Astrocyte (in vitro differentiated cells and primary cell): ENCODE results near the gene SPIRE2. TPM values are rescaled to one million over a fixed set of nuclear protein-coding genes. Genes with fewer than 3 reads are reported as not detected.

Source experiments
- DNase-seq: peaks from one replicate; pipeline ENCODE4 v3.0.0-alpha.2; 2010; ENCODE audit warnings: low read depth
- FAIRE-seq: peaks from 2 replicates; lab custom pipeline; 2011; peaks lifted over from hg19 to GRCh38; lab: Jason Lieb, UNC
- H2AFZ ChIP-seq: 2 replicates; pipeline ENCODE4 v1.6.0; 2012; ENCODE audit warnings: low read depth, low read length, inconsistent platforms
- H3K27ac ChIP-seq: 2 replicates; pipeline ENCODE4 v1.5.1; 2011; ENCODE audit warnings: low read depth, low read length, inconsistent platforms
- H3K27me3 ChIP-seq: 2 replicates; pipeline ENCODE4 v1.6.0; 2011; ENCODE audit warnings: low read length, inconsistent platforms; ENCODE audit not compliant: insufficient read depth
- H3K36me3 ChIP-seq: 2 replicates; pipeline ENCODE4 v1.5.1; 2011; ENCODE audit warnings: low read length, inconsistent platforms; ENCODE audit not compliant: insufficient read depth
- H3K4me1 ChIP-seq: 2 replicates; pipeline ENCODE4 v1.5.1; 2011; ENCODE audit warnings: low read length, inconsistent platforms; ENCODE audit not compliant: insufficient read depth
- H3K4me2 ChIP-seq: 2 replicates; pipeline ENCODE4 v1.6.0; 2012; ENCODE audit warnings: low read length, inconsistent platforms
- H3K4me3 ChIP-seq: 2 replicates; pipeline ENCODE4 v1.5.1; 2011; ENCODE audit warnings: low read depth, mild to moderate bottlenecking, low read length, inconsistent platforms; ENCODE audit not compliant: insufficient read depth
- H3K79me2 ChIP-seq: 2 replicates; pipeline ENCODE4 v1.6.0; 2012; ENCODE audit warnings: mild to moderate bottlenecking, low read length, inconsistent platforms; ENCODE audit not compliant: insufficient read depth
- H3K9ac ChIP-seq: 2 replicates; pipeline ENCODE4 v1.6.0; 2012; ENCODE audit warnings: mild to moderate bottlenecking, low read length, inconsistent platforms
- H3K9me3 ChIP-seq: 2 replicates; pipeline ENCODE4 v1.5.1; 2012; ENCODE audit warnings: low read depth, mild to moderate bottlenecking, low read length, inconsistent platforms; ENCODE audit not compliant: insufficient read depth
- H4K20me1 ChIP-seq: 2 replicates; pipeline ENCODE4 v1.6.0; 2012; ENCODE audit warnings: low read length, inconsistent platforms; ENCODE audit not compliant: insufficient read depth
- H3K27ac Mint-ChIP-seq: one replicate; pipeline ENCODE4 v1.8.0; 2021; ENCODE audit warnings: mild to moderate bottlenecking, mixed read lengths; ENCODE audit not compliant: unreplicated experiment
- H3K27me3 Mint-ChIP-seq: one replicate; pipeline ENCODE4 v1.8.0; 2021; ENCODE audit warnings: low read depth, mixed read lengths; ENCODE audit not compliant: unreplicated experiment
- H3K36me3 Mint-ChIP-seq: one replicate; pipeline ENCODE4 v1.8.0; 2021; ENCODE audit warnings: low read depth, mixed read lengths; ENCODE audit not compliant: unreplicated experiment
- H3K4me1 Mint-ChIP-seq: one replicate; pipeline ENCODE4 v1.8.0; 2021; ENCODE audit warnings: low read depth, mixed read lengths; ENCODE audit not compliant: unreplicated experiment
- H3K4me3 Mint-ChIP-seq: one replicate; pipeline ENCODE4 v1.8.0; 2021; ENCODE audit warnings: mild to moderate bottlenecking, moderate library complexity, mixed read lengths; ENCODE audit not compliant: unreplicated experiment
- H3K9me3 Mint-ChIP-seq: one replicate; pipeline ENCODE4 v1.8.0; 2021; ENCODE audit warnings: mild to moderate bottlenecking, mixed read lengths; ENCODE audit not compliant: unreplicated experiment
- CTCF ChIP-seq: IDR thresholded peaks from 2 replicates; pipeline ENCODE4 v1.5.1; 2011; ENCODE audit warnings: low read depth, mild to moderate bottlenecking, inconsistent platforms, low read length, moderate library complexity; ENCODE audit not compliant: insufficient read depth
- EZH2 ChIP-seq: IDR thresholded peaks from 2 replicates; pipeline ENCODE4 v1.6.1; 2012; ENCODE audit warnings: mild to moderate bottlenecking, low read length, inconsistent platforms; ENCODE audit not compliant: insufficient read depth
- total RNA-seq: library from RNA; stranded (reverse); gene quantifications from 2 replicates; pipeline ENCODE4 v1.2.1, GENCODE V29; 2021

Gene SPIRE2
- total RNA-seq, 1 donor from 2014 or later: 3.2 TPM

- H2AFZ ChIP-seq: no peak overlapping the region
- peaks cover 9% of the 10 kb centered on the region for H3K27me3 Mint-ChIP-seq
- no peaks in the 10 kb centered on the region for H3K4me1 Mint-ChIP-seq
- no peak overlapping the region for H3K9ac ChIP-seq
- H3K4me1 ChIP-seq: no peaks in the 10 kb centered on the region
- no peak overlapping the region for H3K27ac Mint-ChIP-seq
- no peaks in the 10 kb centered on the region for H3K36me3 ChIP-seq
- H4K20me1 ChIP-seq: no peaks in the 10 kb centered on the region
- FAIRE-seq (no peak), DNase-seq (no peak)
- H3K36me3 Mint-ChIP-seq: peaks cover 3% of the 10 kb centered on the region
- H3K9me3 Mint-ChIP-seq: peaks cover 2% of the 10 kb centered on the region
- H3K27ac ChIP-seq: no peak overlapping the region
- H3K4me3 Mint-ChIP-seq: no peak overlapping the region
- no peaks in the 10 kb centered on the region for H3K27me3 ChIP-seq
- no peak overlapping the region for H3K4me3 ChIP-seq
- H3K4me2 ChIP-seq: no peak overlapping the region
- H3K79me2 ChIP-seq: no peaks in the 10 kb centered on the region
- TF ChIP-seq EZH2: no peak
- no peak for TF ChIP-seq CTCF
- H3K9me3 ChIP-seq: no peaks in the 10 kb centered on the region
Observed at GRCh38 chr16:89853306-89853993, 25.2 kb downstream of the SPIRE2 start.

GRCh38 chr16:89855301-89855945 is 27.1 kb downstream of the SPIRE2 start:
- FAIRE-seq (no peak), DNase-seq (no peak)
- Histone ChIP-seq H3K4me3 (no peak overlapping the region), H4K20me1 (no peaks in the 10 kb centered on the region), H3K9ac (no peak overlapping the region), H3K4me1 (no peaks in the 10 kb centered on the region), H3K27ac (no peak overlapping the region), H3K36me3 (no peaks in the 10 kb centered on the region), H3K9me3 (no peaks in the 10 kb centered on the region), H3K79me2 (no peaks in the 10 kb centered on the region), H3K4me2 (no peak overlapping the region), H3K27me3 (no peaks in the 10 kb centered on the region), H2AFZ (no peak overlapping the region)
- peaks cover 3% of the 10 kb centered on the region for H3K36me3 Mint-ChIP-seq
- H3K4me1 Mint-ChIP-seq: no peaks in the 10 kb centered on the region
- peaks cover 2% of the 10 kb centered on the region for H3K9me3 Mint-ChIP-seq
- TF ChIP-seq EZH2: no peak
- no peak for TF ChIP-seq CTCF
- peak overlapping the region; percentile 20 for H3K4me3 Mint-ChIP-seq
- peaks cover 9% of the 10 kb centered on the region for H3K27me3 Mint-ChIP-seq
- no peak overlapping the region for H3K27ac Mint-ChIP-seq

- Histone ChIP-seq H3K27me3 (no peaks in the 10 kb centered on the region), H3K4me3 (no peak overlapping the region), H3K9ac (no peak overlapping the region), H2AFZ (no peak overlapping the region), H3K79me2 (no peaks in the 10 kb centered on the region), H3K27ac (no peak overlapping the region), H3K4me2 (no peak overlapping the region), H3K36me3 (no peaks in the 10 kb centered on the region), H4K20me1 (no peaks in the 10 kb centered on the region), H3K4me1 (no peaks in the 10 kb centered on the region), H3K9me3 (no peaks in the 10 kb centered on the region)
- Mint-ChIP-seq H3K36me3 (peaks cover 3% of the 10 kb centered on the region), H3K4me1 (no peaks in the 10 kb centered on the region), H3K4me3 (no peak overlapping the region), H3K27ac (no peak overlapping the region), H3K9me3 (no peaks in the 10 kb centered on the region), H3K27me3 (peaks cover 9% of the 10 kb centered on the region)
- DNase-seq (no peak), FAIRE-seq (no peak)
- TF ChIP-seq CTCF: no peak
- TF ChIP-seq EZH2: no peak
Observed at GRCh38 chr16:89855986-89856385, 27.7 kb downstream of the SPIRE2 start.
